Lung (tissue), 12 donors: ENCODE measurements around the gene USH2A. TPM values are rescaled to one million over a fixed set of nuclear protein-coding genes. Genes with fewer than 3 reads are reported as not detected.

Experiments used
- ATAC-seq: fragments of 200-7000 bp; cut with Tn5 transposase; one replicate; pipeline ENCODE4 v1.9.1; 2020; ENCODE audit warnings: moderate number of reproducible peaks; ENCODE audit not compliant: insufficient read depth, low FRiP score
- DNase-seq, 3 donors: peaks; one replicate each; pipeline ENCODE4 v3.0.0-alpha.2; 2013 to 2017
- H3K27ac ChIP-seq, 2 donors: one replicate each; pipeline ENCODE4 v1.5.1; 2013; ENCODE audit warnings: mild to moderate bottlenecking in 2 of 2, moderate library complexity in 2 of 2, control low read depth in 1 of 2, inconsistent platforms in 1 of 2, low read depth in 1 of 2, low read length in 1 of 2
- H3K27me3 ChIP-seq, 3 donors: one replicate each; pipeline ENCODE4 v1.5.1; 2013; ENCODE audit warnings: low read length in 2 of 3; ENCODE audit not compliant: control insufficient read depth in 3 of 3, insufficient read depth in 3 of 3
- H3K36me3 ChIP-seq, 4 donors: one replicate each; pipeline ENCODE4 v1.5.1; 2013; ENCODE audit warnings: low read length in 4 of 4, mild to moderate bottlenecking in 1 of 4, moderate library complexity in 1 of 4; ENCODE audit not compliant: control insufficient read depth in 4 of 4, insufficient read depth in 4 of 4
- H3K4me1 ChIP-seq, 5 donors: one replicate each; pipeline ENCODE4 v1.5.1; 2013; ENCODE audit warnings: low read length in 5 of 5, mild to moderate bottlenecking in 2 of 5, moderate library complexity in 1 of 5; ENCODE audit not compliant: control insufficient read depth in 5 of 5, insufficient read depth in 5 of 5
- H3K4me3 ChIP-seq: one replicate; pipeline ENCODE4 v1.5.1; 2013; ENCODE audit warnings: mild to moderate bottlenecking, control low read depth, moderate library complexity
- H3K9ac ChIP-seq, 2 donors: one replicate each; pipeline ENCODE4 v1.5.1; 2013; ENCODE audit warnings: low read length in 2 of 2, control low read depth in 1 of 2; ENCODE audit not compliant: insufficient read depth in 1 of 2
- H3K9me3 ChIP-seq, 4 donors: one replicate each; pipeline ENCODE4 v1.5.1; 2013; ENCODE audit warnings: low read length in 3 of 4, mild to moderate bottlenecking in 1 of 4, moderate library complexity in 1 of 4; ENCODE audit not compliant: control insufficient read depth in 4 of 4, insufficient read depth in 3 of 4
- CTCF ChIP-seq: IDR thresholded peaks from 2 replicates; pipeline ENCODE4 v1.5.1; 2012; ENCODE audit warnings: mild to moderate bottlenecking; ENCODE audit errors: control extremely low read depth, extremely low read depth
- WGBS, 2 donors: extraction: QIAGEN DNeasy Blood & Tissue Kit; methylation state at CpG; one replicate each; pipeline ENCODE4 v1.1.7; 2013; 5-methylcytosine and 5-hydroxymethylcytosine counted together
- polyA plus RNA-seq, 2 donors: library from polyadenylated mRNA; stranded (reverse); fragments of 200-250 nt; gene quantifications; one replicate each; pipeline ENCODE4 v1.2.1, GENCODE V29; 2013
- total RNA-seq, 2 donors: library from RNA; depleted of rRNA in 1 of 2; stranded (reverse); fragments of >200 nt in 1 of 2; gene quantifications; one replicate each; pipeline ENCODE4 v1.2.1, GENCODE V29; 2014 to 2021
- donor health status: control.
- donor health status: control.
- donor health status: Bipolar disorder and iron deficiency.
- donor health status: healthy.
- donor health status: DM: yes; HTN: yes; CAD: no.

Gene USH2A
- total and polyA plus RNA-seq, 4 donors, result under 0.01 to 0.11 TPM; not detected in 2

GRCh38 chr1:216207154-216207553 is 216.1 kb downstream of the USH2A start:
- H3K4me1 ChIP-seq, result peaks cover 0 to 6% (median 0%) of the 10 kb centered on the region in 5 donors
- no peaks in the 10 kb centered on the region for H3K36me3 ChIP-seq
- H3K9me3 ChIP-seq, result peaks cover 0 to 3% (median 0%) of the 10 kb centered on the region in 4 donors
- ATAC-seq (no peak), DNase-seq (no peak)
- H3K9ac ChIP-seq, result no peak overlapping the region
- H3K27ac ChIP-seq, result no peak overlapping the region
- TF ChIP-seq CTCF, result no peak
- no peaks in the 10 kb centered on the region for H3K27me3 ChIP-seq
- no peak overlapping the region for H3K4me3 ChIP-seq
- WGBS, 2 donors, result 87 to 100% methylated on average over 1 of the region's 1 CpG

DNA sequence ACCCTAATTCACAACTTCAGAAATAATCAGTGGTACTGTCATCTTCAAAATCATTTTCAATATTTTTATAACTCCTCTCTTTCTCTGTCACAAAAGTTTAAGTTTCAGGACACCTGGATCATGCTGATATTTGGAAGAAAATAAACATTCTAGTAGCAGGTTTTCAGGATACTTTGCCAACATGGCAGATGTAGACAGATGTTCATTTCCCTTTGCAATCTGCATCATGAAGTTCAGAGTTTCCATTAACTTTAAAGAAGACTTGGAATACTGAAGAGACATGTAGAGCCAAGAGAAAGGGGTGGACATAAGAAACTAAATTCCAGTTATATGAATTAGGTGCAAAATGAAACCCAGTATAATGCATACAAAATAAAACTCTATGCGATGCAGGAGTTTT is 218.1 kb downstream of the USH2A start:
- no peak overlapping the region for H3K4me3 ChIP-seq
- no peaks in the 10 kb centered on the region for H3K36me3 ChIP-seq
- WGBS, 2 donors, result 84% methylated on average over 1 of the region's 1 CpG
- no peak overlapping the region for H3K9ac ChIP-seq
- H3K4me1 ChIP-seq, result peaks cover 0 to 6% (median 0%) of the 10 kb centered on the region in 5 donors
- H3K27ac ChIP-seq, result no peak overlapping the region
- no peaks in the 10 kb centered on the region for H3K27me3 ChIP-seq
- TF ChIP-seq CTCF, result no peak
- DNase-seq (peak in 1 of 3 donors; percentile 7), ATAC-seq (no peak)
- H3K9me3 ChIP-seq, result no peaks in the 10 kb centered on the region

- Histone ChIP-seq H3K27me3 (no peaks in the 10 kb centered on the region), H3K36me3 (no peaks in the 10 kb centered on the region), H3K4me1 (no peaks in the 10 kb centered on the region), H3K9me3 (no peaks in the 10 kb centered on the region), H3K27ac (no peak overlapping the region), H3K4me3 (no peak overlapping the region), H3K9ac (no peak overlapping the region)
- TF ChIP-seq CTCF, result no peak
- ATAC-seq (no peak), DNase-seq (peak in 1 of 3 donors; percentile 22)
- WGBS, 2 donors, result 69 to 72% methylated on average over 2 of the region's 2 CpGs
These were observed 221.3 kb downstream of the USH2A start for GRCh38 chr1:216201946-216202345.

DNA sequence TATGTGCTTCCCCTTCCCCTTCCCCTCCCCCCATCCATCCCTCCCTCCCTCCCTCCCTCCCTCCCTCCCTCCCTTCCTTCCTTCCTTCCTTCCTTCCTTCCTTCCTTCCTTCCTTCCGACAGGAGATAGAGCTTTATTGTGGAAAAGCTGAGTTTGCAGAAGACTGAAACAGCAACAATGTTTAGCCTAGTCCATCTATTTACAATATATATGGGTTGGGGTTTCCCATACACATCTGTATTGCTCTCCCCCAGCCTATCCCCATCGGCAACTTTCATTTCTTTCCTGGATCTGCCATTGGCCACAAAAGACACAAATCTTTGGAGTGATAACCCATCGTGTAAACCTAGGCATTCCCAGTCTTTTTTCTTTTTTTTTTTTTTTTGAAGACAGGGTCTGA is 222.3 kb downstream of the USH2A start:
- Histone ChIP-seq H3K4me1 (no peaks in the 10 kb centered on the region), H3K27ac (no peak overlapping the region), H3K9ac (no peak overlapping the region), H3K27me3 (no peaks in the 10 kb centered on the region), H3K9me3 (no peaks in the 10 kb centered on the region), H3K4me3 (no peak overlapping the region), H3K36me3 (no peaks in the 10 kb centered on the region)
- ATAC-seq (no peak), DNase-seq (no peak)
- no peak for TF ChIP-seq CTCF
- WGBS, 2 donors, result 81 to 92% methylated on average over 2 to 3 of the region's 3 CpGs
